ENCODE measurements around the gene LRRK1. TPM values are rescaled to one million over a fixed set of nuclear protein-coding genes. Genes with fewer than 3 reads are reported as not detected.

Gene LRRK1
- total RNA-seq, 3 donors from 2014 or later (not counting 1 experiment from before 2014, with no cell fraction given) = 1.2 to 5.5 (median 3.2) TPM

- no peak for DNase-seq
- H3K27ac Mint-ChIP-seq = no peak overlapping the region
Measured at GRCh38 chr15:101104141-101104540, 185.0 kb downstream of the LRRK1 start.

GRCh38 chr15:101105059-101105891, 186.1 kb downstream of the LRRK1 start:
- TF ChIP-seq CTCF (IDR thresholded peaks at IDR 0.05) = no peak
- no peak overlapping the region for H3K4me3 ChIP-seq (ENCODE audit: low read length)
- Mint-ChIP-seq H3K4me3 (no peak overlapping the region), H3K9me3 (no peaks in the 10 kb centered on the region), H3K27me3 (ENCODE audit: low read depth in 2 of 2) (no peaks in the 10 kb centered on the region), H3K4me1 (no peaks in the 10 kb centered on the region), H3K27ac (no peak overlapping the region), H3K36me3 (no peaks in the 10 kb centered on the region)
- intact Hi-C loops (cut with micrococcal nuclease) = no loop called here
- H3K4me1 ChIP-seq (ENCODE audit: control insufficient read depth, insufficient read depth, low read length) = no peaks in the 10 kb centered on the region
- DNase-seq (no peak), ATAC-seq (no peak)
- no peaks in the 10 kb centered on the region for H3K27me3 ChIP-seq (ENCODE audit: control insufficient read depth, insufficient read depth, low read length)
- no peaks in the 10 kb centered on the region for H3K9me3 ChIP-seq (ENCODE audit: control insufficient read depth, insufficient read depth, low read length)
- no peak overlapping the region for H3K27ac ChIP-seq (ENCODE audit: low read length)
- 93% methylated on average over 7 of the region's 7 CpGs for WGBS (ENCODE audit: insufficient coverage)
- no peaks in the 10 kb centered on the region for H3K36me3 ChIP-seq (ENCODE audit: control insufficient read depth, insufficient read depth, low read length)

More at GRCh38 chr15:101104141-101104540, 185.0 kb downstream of the LRRK1 start:
- Histone ChIP-seq H3K27me3 (ENCODE audit: control insufficient read depth, insufficient read depth, low read length) (no peaks in the 10 kb centered on the region), H3K4me1 (ENCODE audit: control insufficient read depth, insufficient read depth, low read length) (no peaks in the 10 kb centered on the region), H3K27ac (ENCODE audit: low read length) (no peak overlapping the region), H3K36me3 (ENCODE audit: control insufficient read depth, insufficient read depth, low read length) (no peaks in the 10 kb centered on the region), H3K9me3 (ENCODE audit: control insufficient read depth, insufficient read depth, low read length) (no peaks in the 10 kb centered on the region), H3K4me3 (ENCODE audit: low read length) (no peak overlapping the region)
- intact Hi-C loops (cut with micrococcal nuclease) = no loop called here
- no peak overlapping the region for H3K4me3 Mint-ChIP-seq
- H3K4me1 Mint-ChIP-seq = no peaks in the 10 kb centered on the region
- 94% methylated on average over 9 of the region's 9 CpGs for WGBS (ENCODE audit: insufficient coverage)
- ATAC-seq = no peak
- TF ChIP-seq CTCF (IDR thresholded peaks at IDR 0.05) = no peak
- no peaks in the 10 kb centered on the region for H3K36me3 Mint-ChIP-seq
- no peaks in the 10 kb centered on the region for H3K9me3 Mint-ChIP-seq
- no peaks in the 10 kb centered on the region for H3K27me3 Mint-ChIP-seq (ENCODE audit: low read depth in 2 of 2)

GRCh38 chr15:101107101-101107500, 187.9 kb downstream of the LRRK1 start:
- Mint-ChIP-seq H3K27me3 (ENCODE audit: low read depth in 2 of 2) (no peaks in the 10 kb centered on the region), H3K4me3 (no peak overlapping the region), H3K36me3 (no peaks in the 10 kb centered on the region), H3K4me1 (no peaks in the 10 kb centered on the region), H3K9me3 (no peaks in the 10 kb centered on the region), H3K27ac (no peak overlapping the region)
- intact Hi-C loops (cut with micrococcal nuclease) = no loop called here
- no peak for TF ChIP-seq CTCF (IDR thresholded peaks at IDR 0.05)
- Histone ChIP-seq H3K4me1 (ENCODE audit: control insufficient read depth, insufficient read depth, low read length) (no peaks in the 10 kb centered on the region), H3K4me3 (ENCODE audit: low read length) (no peak overlapping the region), H3K9me3 (ENCODE audit: control insufficient read depth, insufficient read depth, low read length) (no peaks in the 10 kb centered on the region), H3K27me3 (ENCODE audit: control insufficient read depth, insufficient read depth, low read length) (no peaks in the 10 kb centered on the region), H3K36me3 (ENCODE audit: control insufficient read depth, insufficient read depth, low read length) (no peaks in the 10 kb centered on the region), H3K27ac (ENCODE audit: low read length) (no peak overlapping the region)
- DNase-seq (no peak), ATAC-seq (no peak)
- 86% methylated on average over 7 of the region's 7 CpGs for whole genome bisulfite sequencing (ENCODE audit: insufficient coverage)

Data from natural killer cell (primary cell).